HG03521 (cell line): ENCODE data around the gene RNF111.
"Not testable (repeated sequence)": the region's sequence is repeated elsewhere in the genome, so short reads cannot be mapped to it uniquely, and the experiment has no call there.

ENCODE experiments used
- ATAC-seq: cut with Tn5 transposase; IDR thresholded peaks from one replicate; pipeline ENCODE4 v1.9.1; 2021; ENCODE audit warnings: mild to moderate bottlenecking, moderate library complexity; ENCODE audit not compliant: unreplicated experiment

Gene RNF111

DNA sequence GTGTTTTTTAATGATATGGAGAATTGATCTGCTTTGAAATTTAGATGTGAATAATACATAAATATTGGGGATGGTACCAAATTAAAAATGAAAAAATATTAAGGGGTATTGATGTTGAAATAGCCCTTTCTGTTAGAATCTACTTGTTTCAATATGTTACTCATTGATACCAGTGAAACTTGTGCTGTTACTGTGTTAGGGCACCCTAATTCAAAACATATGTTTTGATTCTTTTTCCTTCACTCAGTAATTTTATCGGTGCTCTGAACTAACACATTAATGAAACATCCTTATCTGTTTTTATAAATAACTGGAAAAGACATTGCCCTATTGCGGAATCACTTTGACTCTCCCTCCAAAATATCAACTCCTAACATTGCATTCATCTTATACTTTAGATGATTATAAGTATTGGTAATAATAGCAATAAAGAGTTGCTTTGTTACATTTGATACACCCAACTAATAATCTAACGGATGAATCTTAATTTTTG lies 65.5 kb downstream of the RNF111 start:
- ATAC-seq: no peak

DNA sequence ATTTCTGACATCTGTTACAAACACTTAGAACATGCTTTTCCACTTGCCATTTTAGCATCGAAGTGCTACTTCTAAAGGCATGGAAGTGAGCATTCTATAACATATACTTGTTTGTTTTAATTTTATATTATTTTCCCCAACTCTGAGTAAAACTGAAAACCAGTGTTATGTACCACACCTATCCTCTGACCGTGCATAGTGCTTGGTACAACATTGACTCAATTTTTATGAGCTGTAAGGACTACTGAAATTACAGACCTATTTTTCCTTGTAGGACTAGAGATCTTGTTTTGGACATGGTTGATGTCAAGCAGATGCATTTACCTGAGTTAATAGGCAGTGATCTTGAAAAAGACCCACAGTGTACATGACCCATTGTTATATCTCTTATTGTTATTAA lies 66.0 kb downstream of the RNF111 start:
- ATAC-seq: no peak

DNA sequence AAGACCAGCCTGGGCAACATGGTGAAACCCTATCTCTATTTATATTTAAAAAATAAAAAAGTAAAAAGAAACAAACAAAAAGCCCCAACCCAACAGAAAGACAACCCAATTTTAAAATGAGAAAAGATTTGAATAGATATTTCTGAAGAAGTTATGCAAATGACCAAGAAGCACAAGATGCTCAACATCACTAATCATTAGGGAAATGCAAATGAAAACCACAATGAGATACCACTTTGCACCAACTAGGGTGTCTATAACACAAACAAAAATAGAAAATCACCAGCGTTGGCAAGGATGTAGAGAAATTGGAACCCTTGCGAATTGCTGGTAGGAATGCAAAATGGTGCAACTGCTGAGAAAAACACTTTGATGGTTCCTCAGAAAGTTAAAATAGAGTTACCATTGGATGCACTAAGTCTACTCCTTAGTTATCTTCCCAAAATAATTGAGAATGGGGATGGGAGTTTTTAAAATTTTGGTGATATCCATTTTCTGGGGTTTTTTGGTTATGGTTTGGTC lies 71.7 kb downstream of the RNF111 start:
- no peak for ATAC-seq

DNA sequence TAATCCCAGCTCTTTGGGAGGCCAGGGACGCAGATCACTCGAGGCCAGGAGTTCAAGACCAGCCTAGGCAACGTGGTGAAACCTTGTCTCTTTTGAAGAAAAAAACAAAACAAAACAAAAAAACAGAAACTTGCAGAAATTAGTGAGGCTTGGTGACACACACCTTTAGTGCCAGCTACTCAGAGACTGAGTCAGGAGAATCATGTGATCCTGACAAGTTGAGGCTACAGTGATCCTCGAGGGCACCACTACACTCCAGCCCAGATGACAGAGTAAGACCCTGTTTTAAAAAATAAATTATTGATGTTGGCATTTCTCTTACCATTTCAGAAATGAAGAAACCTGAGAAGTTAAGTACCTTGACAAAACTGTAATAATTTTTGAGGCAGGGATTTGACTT lies 72.9 kb downstream of the RNF111 start:
- no peak for ATAC-seq

DNA sequence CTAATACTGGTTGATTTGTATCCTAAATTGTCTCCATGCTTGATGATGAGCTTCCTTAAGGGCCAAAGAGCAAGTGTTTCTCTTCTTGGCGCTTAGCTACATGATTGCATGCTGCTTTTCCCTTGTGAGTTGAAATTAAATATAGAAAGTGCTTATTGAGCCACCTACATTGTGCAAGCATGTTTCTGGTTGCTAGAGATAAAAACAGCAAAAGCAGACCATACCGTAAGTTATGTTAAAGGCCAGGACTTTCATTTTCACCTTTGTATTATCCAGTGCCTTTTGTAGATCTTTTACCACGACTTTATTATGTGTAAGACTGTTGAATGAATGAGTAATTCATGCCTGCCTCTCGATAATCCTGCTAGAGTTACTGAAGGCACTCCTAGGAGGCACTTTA lies 75.6 kb downstream of the RNF111 start:
- no peak for ATAC-seq

DNA sequence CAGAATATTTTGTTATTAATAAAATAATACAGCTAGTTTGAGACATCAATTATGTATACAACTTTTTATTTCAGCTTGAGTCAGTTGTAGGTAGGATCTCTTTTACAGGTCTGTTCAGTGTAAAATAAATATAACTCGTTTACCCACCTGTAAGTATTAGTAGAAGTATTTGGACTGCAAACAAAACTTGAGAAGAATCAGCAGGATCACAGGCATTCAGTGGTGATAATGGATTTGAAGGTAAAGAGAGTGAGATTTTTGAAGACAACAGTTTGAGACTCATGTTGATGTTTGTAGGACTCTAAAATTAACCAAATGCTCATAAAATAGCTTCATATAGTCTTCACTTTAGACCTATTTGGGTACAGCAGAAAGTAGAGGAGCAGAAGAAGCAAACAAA lies 82.0 kb downstream of the RNF111 start:
- ATAC-seq: no peak

DNA sequence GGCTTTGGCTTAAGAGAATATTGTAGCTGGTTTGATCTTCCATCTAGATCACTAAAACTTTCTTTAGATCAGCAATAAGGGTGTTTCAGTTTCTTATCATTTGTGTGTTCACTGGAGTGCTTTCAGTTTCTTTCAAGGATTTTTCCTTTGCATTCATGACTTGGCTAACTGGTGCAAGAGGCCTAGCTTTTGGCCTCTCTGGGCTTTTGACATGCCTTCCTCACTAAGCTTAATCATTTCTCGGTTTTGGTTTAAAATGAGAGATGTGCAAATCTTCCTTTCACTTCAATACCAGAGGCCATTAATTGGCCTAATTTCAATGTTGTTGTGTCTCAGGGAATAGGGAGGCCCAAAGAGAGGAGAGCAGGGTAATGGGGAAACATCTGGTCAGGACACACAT lies 87.1 kb downstream of the RNF111 start:
- ATAC-seq: no peak

DNA sequence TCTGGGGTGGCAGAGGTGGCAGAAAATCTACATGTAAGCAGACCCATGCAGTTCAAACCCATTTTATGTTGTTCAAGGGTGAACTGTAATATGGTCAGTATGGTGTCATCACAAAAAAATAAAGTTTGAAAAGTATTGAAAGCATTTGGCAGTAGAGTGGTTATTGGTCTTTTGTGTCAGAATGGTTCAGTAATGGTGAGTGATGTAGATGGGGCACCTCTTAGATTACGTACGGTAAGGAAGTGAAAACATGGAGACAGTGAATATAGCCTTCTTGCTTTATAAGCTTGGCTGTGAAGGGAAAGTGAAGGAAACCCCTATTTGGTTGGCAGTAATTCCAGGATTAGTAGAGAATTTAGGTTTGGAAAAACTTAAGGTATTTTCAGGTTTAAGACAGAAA lies 100.3 kb downstream of the RNF111 start:
- no peak for ATAC-seq

DNA sequence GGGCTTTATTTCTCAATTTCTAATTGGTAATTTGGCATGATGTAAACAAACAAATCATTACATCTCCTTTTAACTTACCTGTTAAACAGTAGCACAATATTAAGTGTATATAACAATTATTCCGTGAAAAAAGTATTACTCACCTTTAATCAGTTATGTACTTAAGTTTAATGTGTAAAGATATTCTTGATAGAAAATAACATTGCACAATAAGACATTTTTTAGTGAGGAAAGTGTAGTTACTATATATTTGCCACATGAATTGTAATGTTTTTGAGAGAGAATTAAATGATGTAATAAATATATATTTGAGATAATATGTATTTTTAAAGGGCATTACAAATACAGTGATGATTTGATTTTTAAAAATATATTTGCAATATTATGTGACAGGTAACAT lies 106.6 kb downstream of the RNF111 start:
- no peak for ATAC-seq

DNA sequence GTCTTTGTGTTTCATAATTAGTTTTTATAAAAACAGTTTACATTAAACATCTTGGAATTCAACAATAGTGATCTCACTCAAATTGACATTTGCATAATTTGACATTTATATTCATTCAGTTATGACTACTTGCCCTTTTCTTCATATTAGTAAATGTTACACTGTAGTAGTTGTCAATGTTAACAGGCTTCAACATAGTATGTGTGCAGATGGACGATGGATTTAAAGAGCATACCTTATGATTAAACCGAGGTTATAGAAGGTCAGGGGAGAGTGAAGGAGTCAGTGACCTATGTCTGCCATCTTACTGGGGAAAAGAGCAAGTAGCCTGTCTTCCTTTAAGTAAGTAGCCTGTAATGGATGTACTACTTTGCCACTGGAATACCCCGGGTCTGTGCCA lies 109.0 kb downstream of the RNF111 start:
- ATAC-seq: no peak

DNA sequence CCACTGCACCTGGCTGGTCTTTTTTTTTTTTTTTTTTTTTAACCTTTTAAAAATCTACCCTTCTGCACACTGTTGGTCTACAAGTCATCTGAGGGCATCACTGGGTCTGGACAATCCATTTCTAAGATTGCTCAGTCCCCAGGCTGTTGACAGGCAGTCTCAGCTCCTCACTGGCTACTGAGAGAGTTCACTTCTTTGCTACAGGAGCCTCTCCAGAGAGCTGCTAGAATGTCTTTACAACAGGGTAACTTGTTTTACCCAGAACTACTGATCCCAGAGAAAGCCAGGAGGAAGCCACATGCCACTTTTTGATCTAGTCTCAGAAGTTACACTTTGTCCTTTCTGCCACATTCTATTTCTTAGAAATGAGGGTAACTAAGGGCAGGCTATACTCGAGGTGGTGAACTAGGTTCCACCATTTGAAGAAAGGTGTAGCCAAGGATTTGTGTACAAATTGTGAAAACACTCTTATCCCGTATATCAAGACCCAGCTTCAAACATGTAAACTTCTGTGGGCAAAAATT lies 111.8 kb downstream of the RNF111 start:
- no peak for ATAC-seq

DNA sequence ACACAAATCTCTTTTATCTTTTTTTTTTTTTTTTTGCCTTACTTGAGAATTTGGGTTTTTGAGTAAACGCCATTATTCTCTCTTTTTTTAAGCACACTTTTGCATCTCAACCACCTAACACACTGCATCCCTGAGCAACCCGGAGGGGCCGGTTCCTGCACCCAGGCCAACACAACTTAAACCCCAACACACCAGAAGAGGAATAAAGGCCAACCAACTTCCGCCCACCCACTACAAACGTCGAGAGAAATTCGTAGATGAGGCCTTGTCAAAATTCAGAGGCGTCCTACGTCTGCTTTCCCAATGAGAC lies 117.1 kb downstream of the RNF111 start:
- no peak for ATAC-seq

DNA sequence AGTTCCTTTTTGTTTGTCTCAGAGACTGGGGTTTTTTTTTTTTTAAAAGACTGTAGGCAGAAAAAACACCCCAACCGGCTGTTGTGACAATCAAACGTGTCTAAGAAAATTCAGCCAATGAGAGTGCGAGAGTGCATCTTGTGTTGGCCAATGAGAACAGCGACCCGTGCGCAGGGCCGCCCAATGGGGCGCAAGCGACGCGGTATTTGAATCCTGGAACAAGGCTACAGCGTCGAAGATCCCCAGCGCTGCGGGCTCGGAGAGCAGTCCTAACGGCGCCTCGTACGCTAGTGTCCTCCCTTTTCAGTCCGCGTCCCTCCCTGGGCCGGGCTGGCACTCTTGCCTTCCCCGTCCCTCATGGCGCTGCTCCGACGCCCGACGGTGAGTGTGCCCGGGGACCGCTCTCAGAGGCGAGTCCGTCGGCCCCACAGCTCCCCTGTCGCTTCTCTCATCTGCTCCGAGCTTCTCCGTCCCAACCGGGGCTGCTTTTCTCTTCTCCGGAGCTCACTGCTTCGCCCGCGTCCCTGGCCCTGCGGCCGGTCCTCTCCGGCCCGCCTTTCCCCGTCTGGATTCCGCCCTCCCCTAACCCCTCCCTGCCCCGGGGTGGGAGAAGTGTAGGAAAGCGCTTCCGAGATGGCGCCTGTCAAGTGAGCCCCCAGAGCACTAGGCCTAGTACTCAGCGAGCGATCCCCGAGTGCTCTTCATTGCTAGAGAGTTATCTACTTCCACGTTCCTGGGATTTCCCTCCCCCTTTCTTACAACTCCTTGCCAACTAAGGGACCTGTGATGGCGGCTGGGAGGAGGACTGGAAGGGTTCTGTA lies 117.7 kb downstream of the RNF111 start, which contains the start of gene CCNB2:
Gene CCNB2, plus strand, starts transcription at position 235 of the 821 bp plus-strand sequence. Its CDS starts 123 bp downstream, at position 358.
- peak; percentile 98 for ATAC-seq

DNA sequence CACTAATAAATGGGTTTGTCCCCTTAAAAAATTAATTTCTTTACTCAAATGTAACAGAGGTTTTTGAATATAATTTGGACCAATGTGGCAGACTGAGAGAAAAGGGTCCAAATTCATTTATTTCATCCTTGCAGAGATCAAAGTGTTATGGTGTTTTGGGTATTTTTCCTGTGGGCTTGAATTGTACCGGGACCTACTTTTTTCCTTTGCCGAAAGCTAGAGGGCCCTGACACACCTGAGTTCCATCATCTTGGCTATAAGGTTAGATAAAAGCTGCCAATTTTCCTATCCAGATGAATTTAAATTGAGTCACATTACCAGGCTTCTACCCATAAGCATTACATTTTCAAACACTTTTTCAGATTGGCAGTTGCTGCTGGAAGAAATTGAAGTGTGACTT lies 118.4 kb downstream of the RNF111 start:
- no peak for ATAC-seq

DNA sequence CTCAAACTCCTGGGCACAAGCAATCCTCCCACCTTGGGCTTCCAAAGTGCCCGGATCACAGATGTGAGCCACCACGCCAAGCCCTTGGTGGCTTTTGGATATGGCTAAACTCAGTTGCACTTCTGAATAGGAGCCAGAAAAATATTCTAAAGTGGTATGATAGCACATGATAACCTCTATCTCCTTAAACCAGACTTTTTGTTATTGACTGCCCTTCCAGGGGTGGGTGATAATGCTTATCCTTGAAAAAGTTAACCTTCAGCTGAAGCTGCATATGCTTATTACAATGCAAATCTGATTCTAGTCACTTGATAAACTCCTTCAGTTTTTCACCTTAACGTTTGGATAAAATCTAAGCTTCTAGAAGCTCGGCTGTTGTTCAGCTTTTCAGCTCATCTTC lies 123.8 kb downstream of the RNF111 start:
- no peak for ATAC-seq

DNA sequence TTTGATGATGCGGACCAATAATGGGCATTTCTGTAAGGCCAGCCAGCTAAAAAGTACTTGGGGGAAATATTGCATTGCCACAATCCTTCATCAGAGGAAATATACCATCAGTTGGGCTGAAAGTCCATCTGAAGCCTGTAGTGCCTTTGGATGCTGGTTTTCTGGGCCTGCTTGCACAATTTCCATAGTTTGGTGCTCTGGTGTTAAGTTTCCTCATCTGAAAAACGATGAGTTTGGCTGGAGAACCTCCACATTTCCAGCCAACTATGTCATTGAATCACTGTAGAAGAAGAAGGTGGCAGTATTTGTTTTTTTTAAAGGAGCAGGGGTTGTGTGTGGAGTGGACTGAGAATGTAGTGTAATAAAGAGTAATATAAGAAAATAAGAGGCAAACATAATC lies 127.6 kb downstream of the RNF111 start:
- no peak for ATAC-seq

DNA sequence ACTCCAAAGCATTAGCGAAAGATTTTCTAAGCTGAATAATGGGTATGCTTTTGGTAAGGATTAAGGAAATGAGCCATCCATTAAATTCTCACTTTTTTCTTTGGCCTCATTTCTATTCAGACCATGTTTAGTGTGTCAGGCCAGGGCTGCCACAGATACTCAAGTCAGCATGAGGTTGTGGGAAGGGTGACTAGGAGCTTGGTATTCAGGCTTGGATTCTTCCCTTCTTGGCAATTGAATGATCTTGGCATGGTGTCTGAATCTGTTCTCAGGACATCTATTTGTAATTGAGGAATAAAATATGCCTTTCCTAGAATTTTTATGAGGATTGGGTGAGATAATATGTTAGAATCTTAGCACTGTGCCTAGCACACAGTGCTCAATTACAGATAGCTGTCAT lies 128.7 kb downstream of the RNF111 start:
- ATAC-seq: no peak

DNA sequence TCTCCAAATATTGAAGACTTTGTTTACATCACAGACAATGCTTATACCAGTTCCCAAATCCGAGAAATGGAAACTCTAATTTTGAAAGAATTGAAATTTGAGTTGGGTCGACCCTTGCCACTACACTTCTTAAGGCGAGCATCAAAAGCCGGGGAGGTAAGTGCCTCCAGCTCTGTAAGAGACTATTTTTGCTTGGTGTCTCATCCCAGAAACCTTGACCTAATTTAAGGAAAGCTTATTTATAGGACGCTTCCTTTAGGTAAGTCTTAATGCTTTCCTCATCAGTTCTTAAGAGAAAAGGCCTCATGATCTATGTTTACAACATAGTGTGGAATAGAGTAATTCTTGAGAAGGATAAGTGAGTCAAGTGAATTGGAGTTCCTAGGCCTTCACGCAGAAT lies 129.3 kb downstream of the RNF111 start:
- ATAC-seq: no peak

DNA sequence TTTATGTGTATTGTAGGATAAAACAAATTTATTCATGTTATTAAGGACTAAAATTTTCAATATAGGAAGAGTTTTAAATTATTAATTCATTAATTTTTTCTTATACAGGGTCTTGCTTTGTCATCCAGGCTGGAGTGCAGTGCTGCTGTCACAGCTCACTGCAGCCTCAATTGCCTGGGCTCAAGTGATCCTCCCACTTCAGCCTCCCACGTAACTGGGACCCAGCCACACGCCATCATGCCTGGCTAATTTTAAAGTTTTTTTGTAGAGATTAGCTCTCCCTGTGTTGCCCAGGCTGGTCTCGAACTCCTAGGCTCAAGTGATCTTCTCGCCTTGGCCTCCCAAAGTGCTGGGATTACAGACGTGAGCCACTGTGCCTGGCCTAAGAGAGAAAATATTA lies 132.2 kb downstream of the RNF111 start:
- ATAC-seq: no peak

DNA sequence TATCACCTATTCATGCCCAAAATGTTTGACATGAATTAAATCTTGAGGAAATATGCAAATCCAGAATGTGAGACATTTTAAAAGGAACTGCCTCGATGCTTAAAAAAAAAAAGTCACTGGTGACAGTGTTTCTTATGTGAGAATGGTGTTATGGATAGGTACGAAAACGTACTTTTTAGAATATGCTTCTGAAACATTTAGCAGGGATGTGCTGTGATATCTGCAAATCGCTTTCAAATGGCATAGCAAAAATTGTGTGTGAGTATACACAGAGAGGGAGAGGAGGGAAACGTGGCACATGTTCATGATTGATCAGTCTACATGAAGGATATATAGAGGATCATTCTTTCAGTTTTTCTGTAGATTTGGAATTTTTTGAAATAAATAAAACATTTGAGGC lies 133.5 kb downstream of the RNF111 start:
- no peak for ATAC-seq

DNA sequence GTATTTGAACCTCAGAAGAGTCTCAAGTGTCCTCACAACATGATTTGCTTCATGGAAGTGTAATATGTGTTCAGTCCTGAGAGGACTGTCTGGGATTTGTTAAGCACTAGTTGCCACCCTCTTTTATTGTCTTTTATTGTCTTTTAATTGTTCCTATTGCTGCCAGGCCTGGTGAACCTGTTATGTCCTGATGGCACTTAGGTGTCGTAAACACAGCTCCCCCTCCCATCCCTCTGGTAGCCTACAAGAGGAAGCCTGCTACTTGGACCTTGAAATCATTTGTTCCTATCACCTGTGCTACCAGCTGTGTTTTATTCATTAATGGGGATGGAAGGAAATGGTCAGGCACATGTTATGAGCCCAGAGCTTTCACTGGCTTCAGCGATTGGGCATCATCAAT lies 136.8 kb downstream of the RNF111 start:
- no peak for ATAC-seq

DNA sequence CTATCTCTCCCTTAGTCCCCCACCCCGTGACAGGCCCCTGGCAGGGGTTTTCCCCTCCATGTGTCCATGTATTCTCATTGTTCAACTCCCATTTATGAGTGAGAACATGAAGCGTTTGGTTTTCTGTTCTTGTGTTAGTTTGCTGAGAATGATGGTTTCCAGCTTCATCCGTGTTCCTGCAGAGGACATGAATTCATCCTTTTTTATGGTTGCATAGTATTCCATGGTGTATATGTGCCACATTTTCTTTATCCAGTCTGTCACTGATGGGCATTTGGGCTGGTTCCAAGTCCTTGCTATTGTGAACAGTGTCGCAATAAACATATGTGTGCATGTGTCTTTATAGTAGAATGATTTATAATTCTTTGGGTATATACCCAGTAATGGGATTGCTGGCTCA lies 138.2 kb downstream of the RNF111 start:
- ATAC-seq: not testable (repeated sequence)

DNA sequence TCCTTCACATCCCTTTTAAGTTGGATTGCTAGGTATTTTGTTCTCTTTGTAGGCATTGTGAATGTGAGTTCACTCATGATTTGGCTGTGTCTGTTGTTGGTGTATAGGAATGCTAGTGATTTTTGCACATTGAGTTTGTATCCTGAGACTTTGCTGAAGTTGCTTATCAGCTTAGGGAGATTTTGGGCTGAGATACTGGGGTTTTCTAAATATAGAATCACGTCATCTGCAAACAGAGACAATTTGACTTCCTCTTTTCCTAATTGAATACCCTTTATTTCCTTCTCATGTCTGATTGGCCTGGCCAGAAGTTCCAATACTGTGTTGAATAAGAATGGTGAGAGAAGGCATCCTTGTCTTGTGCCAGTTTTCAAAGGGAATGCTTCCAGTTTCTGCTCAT lies 139.8 kb downstream of the RNF111 start:
- ATAC-seq: not testable (repeated sequence)
